ENCODE results near the gene RLN3.
"Not testable (repeated sequence)": the region's sequence is repeated elsewhere in the genome, so short reads cannot be mapped to it uniquely, and the experiment has no call there.

RLN3 gene

GRCh38 chr19:14021474-14021873, 6.5 kb upstream of the RLN3 start:
- DNase-seq (ENCODE audit: low read depth, low spot score) = no peak

GRCh38 chr19:14022469-14022868, 5.5 kb upstream of the RLN3 start:
- DNase-seq (ENCODE audit: low read depth, low spot score) = no peak

- no peak for DNase-seq (ENCODE audit: low read depth, low spot score)
Observed at GRCh38 chr19:14023404-14024235, 4.3 kb upstream of the RLN3 start.

- DNase-seq (ENCODE audit: low read depth, low spot score) = not testable (repeated sequence)
Observed at GRCh38 chr19:14026652-14027192, 1.2 kb upstream of the RLN3 start.

- DNase-seq (ENCODE audit: low read depth, low spot score) = no peak
Observed at GRCh38 chr19:14028901-14029300, 953 bp downstream of the RLN3 start.

GRCh38 chr19:14030997-14031718, 3.2 kb downstream of the RLN3 start:
- no peak for DNase-seq (ENCODE audit: low read depth, low spot score)

GRCh38 chr19:14031719-14032480, 4.0 kb downstream of the RLN3 start, which contains the start of gene IL27RA:
Gene IL27RA (plus strand): TSS chr19:14031762. CDS start chr19:14031873, 111 bp downstream.
- no peak for DNase-seq (ENCODE audit: low read depth, low spot score)

- no peak for DNase-seq (ENCODE audit: low read depth, low spot score)
Observed at GRCh38 chr19:14033946-14034345, 6.0 kb downstream of the RLN3 start.

GRCh38 chr19:14035159-14035558, 7.2 kb downstream of the RLN3 start:
- DNase-seq (ENCODE audit: low read depth, low spot score) = not testable (repeated sequence)

- DNase-seq (ENCODE audit: low read depth, low spot score) = no peak
Observed at GRCh38 chr19:14035706-14036105, 7.8 kb downstream of the RLN3 start.

- no peak for DNase-seq (ENCODE audit: low read depth, low spot score)
Observed at GRCh38 chr19:14039181-14039580, 11.2 kb downstream of the RLN3 start.

GRCh38 chr19:14042659-14043608, 15.0 kb downstream of the RLN3 start:
- peak; percentile 32 for DNase-seq (ENCODE audit: low read depth, low spot score)

- not testable (repeated sequence) for DNase-seq (ENCODE audit: low read depth, low spot score)
Observed at GRCh38 chr19:14047866-14048265, 19.9 kb downstream of the RLN3 start.

- DNase-seq (ENCODE audit: low read depth, low spot score) = no peak
Observed at GRCh38 chr19:14048443-14049153, 20.6 kb downstream of the RLN3 start.

- DNase-seq (ENCODE audit: low read depth, low spot score) = no peak
Observed at GRCh38 chr19:14050512-14050911, 22.6 kb downstream of the RLN3 start.

- DNase-seq (ENCODE audit: low read depth, low spot score) = not testable (repeated sequence)
Observed at GRCh38 chr19:14050961-14051360, 23.0 kb downstream of the RLN3 start.

- DNase-seq (ENCODE audit: low read depth, low spot score) = no peak
Observed at GRCh38 chr19:14051980-14052379, 24.0 kb downstream of the RLN3 start.

GRCh38 chr19:14052470-14052869, 24.5 kb downstream of the RLN3 start:
- DNase-seq (ENCODE audit: low read depth, low spot score) = no peak

GRCh38 chr19:14053032-14053431, 25.1 kb downstream of the RLN3 start:
- DNase-seq (ENCODE audit: low read depth, low spot score) = no peak

GRCh38 chr19:14053500-14053899, 25.6 kb downstream of the RLN3 start:
- DNase-seq (ENCODE audit: low read depth, low spot score) = no peak

All from smooth muscle cell of the brain vasculature (primary cell).